ENCODE measurements around the gene WNT16.

WNT16 gene

GRCh38 chr7:121328508-121329190 lies at the start of gene WNT16:
Gene WNT16, plus strand, starts transcription at chr7:121329000. Its CDS starts 293 bp downstream, at chr7:121329293.
- TF ChIP-seq POLR2AphosphoS5 (IDR thresholded peaks at IDR 0.05; ENCODE audit: borderline replicate concordance, low read depth, low read length) (no peak), FOXP2 (optimal IDR thresholded peaks at IDR 0.05; ENCODE audit: control extremely low read depth, extremely low read length, insufficient read depth) (no peak), EZH2 (IDR thresholded peaks at IDR 0.05) (no peak)
- H3K36me3 ChIP-seq (ENCODE audit: insufficient read depth, low read length), result no peaks in the 10 kb centered on the region
- peak within 1 kb of the TSS; percentile 75 for H3K4me3 ChIP-seq
- H3K27ac ChIP-seq, result no peak within 1 kb of the TSS
- DNase-seq (ENCODE audit: low read depth, low spot score), result no peak
- H3K9ac ChIP-seq (ENCODE audit: insufficient read length), result no peak within 1 kb of the TSS
- H3K9me3 ChIP-seq (ENCODE audit: low read depth, low read length), result no peaks in the 10 kb centered on the region

- TF ChIP-seq EZH2 (IDR thresholded peaks at IDR 0.05), result no peak
- no peak for TF ChIP-seq FOXP2 (optimal IDR thresholded peaks at IDR 0.05; ENCODE audit: control extremely low read depth, extremely low read length, insufficient read depth)
- TF ChIP-seq POLR2AphosphoS5 (IDR thresholded peaks at IDR 0.05; ENCODE audit: borderline replicate concordance, low read depth, low read length), result no peak
- no peak overlapping the region for H3K9ac ChIP-seq (ENCODE audit: insufficient read length)
- H3K36me3 ChIP-seq (ENCODE audit: insufficient read depth, low read length), result no peaks in the 10 kb centered on the region
- DNase-seq (ENCODE audit: low read depth, low spot score), result no peak
- no peak overlapping the region for H3K27ac ChIP-seq
- H3K4me3 ChIP-seq, result no peak overlapping the region
- H3K9me3 ChIP-seq (ENCODE audit: low read depth, low read length), result no peaks in the 10 kb centered on the region
These were observed 49.7 kb upstream of the WNT16 start for GRCh38 chr7:121279060-121279620.

- no peaks in the 10 kb centered on the region for H3K9me3 ChIP-seq (ENCODE audit: low read depth, low read length)
- no peaks in the 10 kb centered on the region for H3K36me3 ChIP-seq (ENCODE audit: insufficient read depth, low read length)
- no peak overlapping the region for H3K9ac ChIP-seq (ENCODE audit: insufficient read length)
- TF ChIP-seq POLR2AphosphoS5 (IDR thresholded peaks at IDR 0.05; ENCODE audit: borderline replicate concordance, low read depth, low read length) (no peak), EZH2 (IDR thresholded peaks at IDR 0.05) (no peak), FOXP2 (optimal IDR thresholded peaks at IDR 0.05; ENCODE audit: control extremely low read depth, extremely low read length, insufficient read depth) (no peak)
- DNase-seq (ENCODE audit: low read depth, low spot score), result no peak
- no peak overlapping the region for H3K4me3 ChIP-seq
- no peak overlapping the region for H3K27ac ChIP-seq
These were observed 49.0 kb upstream of the WNT16 start for GRCh38 chr7:121279822-121280221.

GRCh38 chr7:121280656-121281055 lies 48.1 kb upstream of the WNT16 start:
- no peak for DNase-seq (ENCODE audit: low read depth, low spot score)
- Histone ChIP-seq H3K9ac (ENCODE audit: insufficient read length) (no peak overlapping the region), H3K36me3 (ENCODE audit: insufficient read depth, low read length) (no peaks in the 10 kb centered on the region), H3K27ac (no peak overlapping the region), H3K9me3 (ENCODE audit: low read depth, low read length) (no peaks in the 10 kb centered on the region), H3K4me3 (no peak overlapping the region)
- TF ChIP-seq EZH2 (IDR thresholded peaks at IDR 0.05) (no peak), POLR2AphosphoS5 (IDR thresholded peaks at IDR 0.05; ENCODE audit: borderline replicate concordance, low read depth, low read length) (no peak), FOXP2 (optimal IDR thresholded peaks at IDR 0.05; ENCODE audit: control extremely low read depth, extremely low read length, insufficient read depth) (no peak)

- TF ChIP-seq FOXP2 (optimal IDR thresholded peaks at IDR 0.05; ENCODE audit: control extremely low read depth, extremely low read length, insufficient read depth) (no peak), EZH2 (IDR thresholded peaks at IDR 0.05) (no peak), POLR2AphosphoS5 (IDR thresholded peaks at IDR 0.05; ENCODE audit: borderline replicate concordance, low read depth, low read length) (no peak)
- Histone ChIP-seq H3K9me3 (ENCODE audit: low read depth, low read length) (no peaks in the 10 kb centered on the region), H3K36me3 (ENCODE audit: insufficient read depth, low read length) (no peaks in the 10 kb centered on the region)
These were observed 46.7 kb upstream of the WNT16 start for GRCh38 chr7:121282129-121282528.

GRCh38 chr7:121285066-121285667 lies 43.6 kb upstream of the WNT16 start:
- H3K9me3 ChIP-seq (ENCODE audit: low read depth, low read length), result no peaks in the 10 kb centered on the region
- DNase-seq (ENCODE audit: low read depth, low spot score), result no peak
- H3K27ac ChIP-seq, result no peak overlapping the region
- H3K9ac ChIP-seq (ENCODE audit: insufficient read length), result no peak overlapping the region
- H3K36me3 ChIP-seq (ENCODE audit: insufficient read depth, low read length), result no peaks in the 10 kb centered on the region
- TF ChIP-seq EZH2 (IDR thresholded peaks at IDR 0.05) (no peak), FOXP2 (optimal IDR thresholded peaks at IDR 0.05; ENCODE audit: control extremely low read depth, extremely low read length, insufficient read depth) (no peak), POLR2AphosphoS5 (IDR thresholded peaks at IDR 0.05; ENCODE audit: borderline replicate concordance, low read depth, low read length) (no peak)
- H3K4me3 ChIP-seq, result no peak overlapping the region

More at GRCh38 chr7:121282129-121282528, 46.7 kb upstream of the WNT16 start:
- DNase-seq (ENCODE audit: low read depth, low spot score), result no peak
- Histone ChIP-seq H3K4me3 (no peak overlapping the region), H3K27ac (no peak overlapping the region), H3K9ac (ENCODE audit: insufficient read length) (no peak overlapping the region)

GRCh38 chr7:121286186-121286585 lies 42.6 kb upstream of the WNT16 start:
- DNase-seq (ENCODE audit: low read depth, low spot score), result no peak
- Histone ChIP-seq H3K27ac (no peak overlapping the region), H3K9ac (ENCODE audit: insufficient read length) (no peak overlapping the region), H3K36me3 (ENCODE audit: insufficient read depth, low read length) (no peaks in the 10 kb centered on the region), H3K4me3 (no peak overlapping the region), H3K9me3 (ENCODE audit: low read depth, low read length) (no peaks in the 10 kb centered on the region)
- TF ChIP-seq POLR2AphosphoS5 (IDR thresholded peaks at IDR 0.05; ENCODE audit: borderline replicate concordance, low read depth, low read length) (no peak), EZH2 (IDR thresholded peaks at IDR 0.05) (no peak), FOXP2 (optimal IDR thresholded peaks at IDR 0.05; ENCODE audit: control extremely low read depth, extremely low read length, insufficient read depth) (no peak)
